Gastrocnemius medialis (tissue), 4 donors: ENCODE data around the gene PHF2.

Experiments
- POLR2A ChIP-seq, 2 donors: fragments of 450-650 bp; IDR thresholded peaks; one replicate each; pipeline ENCODE4 v1.6.1; 2017; ENCODE audit warnings: antibody characterized with exemption in 2 of 2, mild to moderate bottlenecking in 2 of 2, moderate library complexity in 2 of 2
- TF ChIP-seq, protein P1 (sequence below), 5 experiments: fragments of 450-650 bp in 3 of 5; fragments of 200-600 bp in 2 of 5; sonication (generic) in 2 of 5; IDR thresholded peaks in 4 of 5; conservative IDR thresholded peaks in 1 of 5; 1 replicate in 4 of 5; 2 replicates in 1 of 5; pipeline ENCODE4 v1.5.1; 2016 to 2019; ENCODE audit warnings: antibody characterized with exemption in 5 of 5, mild to moderate bottlenecking in 3 of 5, moderate library complexity in 3 of 5

DNA sequence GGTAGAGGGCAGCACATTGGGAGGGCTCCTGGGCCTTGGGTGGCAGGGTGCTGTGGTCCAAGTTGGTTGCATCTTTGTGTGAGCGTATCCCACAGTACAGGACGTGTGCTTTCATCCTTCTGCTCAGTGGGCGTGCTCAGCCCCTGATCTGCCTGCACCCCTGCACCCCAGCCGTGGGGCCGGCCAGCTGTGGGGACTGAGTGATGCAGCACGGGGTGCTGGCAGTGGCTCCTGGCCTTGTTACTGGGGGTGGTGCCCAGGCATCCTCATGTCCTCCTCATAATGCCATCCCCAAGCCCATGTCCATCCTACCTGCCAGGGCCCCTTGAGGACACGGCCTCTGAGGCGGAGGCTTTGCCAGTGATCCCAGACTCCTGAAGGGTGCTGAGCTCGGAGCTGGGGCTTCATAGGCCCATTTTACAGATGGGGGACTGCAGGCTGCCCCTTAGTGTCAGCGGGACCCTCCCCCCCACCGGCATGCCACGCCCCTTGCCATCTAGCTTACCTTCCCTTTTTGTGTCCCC, 100.7 kb downstream of the PHF2 start:
- TF ChIP-seq, protein P1, sequence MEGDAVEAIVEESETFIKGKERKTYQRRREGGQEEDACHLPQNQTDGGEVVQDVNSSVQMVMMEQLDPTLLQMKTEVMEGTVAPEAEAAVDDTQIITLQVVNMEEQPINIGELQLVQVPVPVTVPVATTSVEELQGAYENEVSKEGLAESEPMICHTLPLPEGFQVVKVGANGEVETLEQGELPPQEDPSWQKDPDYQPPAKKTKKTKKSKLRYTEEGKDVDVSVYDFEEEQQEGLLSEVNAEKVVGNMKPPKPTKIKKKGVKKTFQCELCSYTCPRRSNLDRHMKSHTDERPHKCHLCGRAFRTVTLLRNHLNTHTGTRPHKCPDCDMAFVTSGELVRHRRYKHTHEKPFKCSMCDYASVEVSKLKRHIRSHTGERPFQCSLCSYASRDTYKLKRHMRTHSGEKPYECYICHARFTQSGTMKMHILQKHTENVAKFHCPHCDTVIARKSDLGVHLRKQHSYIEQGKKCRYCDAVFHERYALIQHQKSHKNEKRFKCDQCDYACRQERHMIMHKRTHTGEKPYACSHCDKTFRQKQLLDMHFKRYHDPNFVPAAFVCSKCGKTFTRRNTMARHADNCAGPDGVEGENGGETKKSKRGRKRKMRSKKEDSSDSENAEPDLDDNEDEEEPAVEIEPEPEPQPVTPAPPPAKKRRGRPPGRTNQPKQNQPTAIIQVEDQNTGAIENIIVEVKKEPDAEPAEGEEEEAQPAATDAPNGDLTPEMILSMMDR (IDR thresholded peaks at IDR 0.05 in 4 of 5, conservative IDR thresholded peaks at IDR 0.05 in 1 of 5) = no peak
- TF ChIP-seq POLR2A (IDR thresholded peaks at IDR 0.05) = no peak
